ENCODE results near the gene HTR2C. TPM values are rescaled to one million over a fixed set of nuclear protein-coding genes. Genes with fewer than 3 reads are reported as not detected.
"Not testable (repeated sequence)": the region's sequence is repeated elsewhere in the genome, so short reads cannot be mapped to it uniquely, and the experiment has no call there.

HTR2C gene
- total RNA-seq = not detected

DNA sequence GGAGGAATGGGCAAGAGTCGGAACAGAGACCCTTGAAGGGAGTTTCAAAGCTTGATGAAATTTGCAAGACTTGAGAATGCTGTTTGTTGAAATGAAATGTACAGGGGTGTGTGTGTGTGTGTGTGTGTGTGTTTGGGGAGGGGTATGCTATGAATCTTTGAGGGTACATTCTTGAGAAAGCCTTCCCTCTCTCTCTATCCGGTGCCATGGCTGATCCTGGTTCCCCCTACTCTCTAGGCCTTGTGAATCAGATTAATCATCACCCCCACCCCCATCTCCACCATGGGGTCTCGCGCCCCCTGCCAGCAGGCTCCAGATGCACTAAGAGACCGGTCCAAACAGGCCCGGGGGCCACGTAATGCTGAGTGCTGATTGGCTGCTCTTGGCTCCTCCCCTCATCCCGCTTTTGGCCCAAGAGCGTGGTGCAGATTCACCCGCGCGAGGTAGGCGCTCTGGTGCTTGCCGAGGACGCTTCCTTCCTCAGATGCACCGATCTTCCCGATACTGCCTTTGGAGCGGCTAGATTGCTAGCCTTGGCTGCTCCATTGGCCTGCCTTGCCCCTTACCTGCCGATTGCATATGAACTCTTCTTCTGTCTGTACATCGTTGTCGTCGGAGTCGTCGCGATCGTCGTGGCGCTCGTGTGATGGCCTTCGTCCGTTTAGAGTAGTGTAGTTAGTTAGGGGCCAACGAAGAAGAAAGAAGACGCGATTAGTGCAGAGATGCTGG lies at the start of gene HTR2C:
Gene HTR2C, plus strand, starts transcription at position 441 of the 729 bp plus-strand sequence. CDS start 142,851 bp downstream, outside the sequence.
- Mint-ChIP-seq H3K27me3 (peaks cover 11% of the 10 kb centered on the region), H3K27ac (no peak within 1 kb of the TSS), H3K4me3 (peak within 1 kb of the TSS; percentile 17), H3K9me3 (peaks cover 2% of the 10 kb centered on the region), H3K4me1 (no peaks in the 10 kb centered on the region), H3K36me3 (ENCODE audit: low read depth) (peaks cover 2% of the 10 kb centered on the region)
- POLR2A ChIA-PET = no interaction called here
- no peak for DNase-seq
- CTCF ChIA-PET = no interaction called here

DNA sequence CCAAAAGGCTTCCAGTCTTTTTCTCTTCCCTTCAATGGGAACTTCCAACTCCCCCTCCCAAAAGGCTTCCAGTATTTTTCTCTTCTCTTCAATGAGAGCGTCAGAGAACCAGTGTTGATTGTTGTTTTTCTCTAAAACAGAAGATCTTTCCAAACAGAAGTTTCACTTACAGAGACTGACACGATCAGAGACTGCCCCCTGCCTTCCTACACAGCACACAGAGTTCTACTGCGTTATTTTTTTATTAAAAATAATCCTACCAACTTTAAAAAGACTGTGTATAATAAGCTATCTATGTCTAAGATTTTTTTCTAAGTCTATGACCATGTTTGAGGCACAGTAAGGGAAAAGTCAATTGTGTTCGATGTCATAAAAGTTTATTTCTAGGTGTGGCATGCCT lies 3.5 kb upstream of the HTR2C start:
- H3K4me3 Mint-ChIP-seq = no peak overlapping the region
- H3K27me3 Mint-ChIP-seq = peaks cover 11% of the 10 kb centered on the region
- ChIA-PET POLR2A (no interaction called here), CTCF (no interaction called here)
- peaks cover 2% of the 10 kb centered on the region for H3K9me3 Mint-ChIP-seq
- no peak overlapping the region for H3K27ac Mint-ChIP-seq
- no peaks in the 10 kb centered on the region for H3K4me1 Mint-ChIP-seq
- H3K36me3 Mint-ChIP-seq (ENCODE audit: low read depth) = peaks cover 2% of the 10 kb centered on the region
- no peak for DNase-seq

DNA sequence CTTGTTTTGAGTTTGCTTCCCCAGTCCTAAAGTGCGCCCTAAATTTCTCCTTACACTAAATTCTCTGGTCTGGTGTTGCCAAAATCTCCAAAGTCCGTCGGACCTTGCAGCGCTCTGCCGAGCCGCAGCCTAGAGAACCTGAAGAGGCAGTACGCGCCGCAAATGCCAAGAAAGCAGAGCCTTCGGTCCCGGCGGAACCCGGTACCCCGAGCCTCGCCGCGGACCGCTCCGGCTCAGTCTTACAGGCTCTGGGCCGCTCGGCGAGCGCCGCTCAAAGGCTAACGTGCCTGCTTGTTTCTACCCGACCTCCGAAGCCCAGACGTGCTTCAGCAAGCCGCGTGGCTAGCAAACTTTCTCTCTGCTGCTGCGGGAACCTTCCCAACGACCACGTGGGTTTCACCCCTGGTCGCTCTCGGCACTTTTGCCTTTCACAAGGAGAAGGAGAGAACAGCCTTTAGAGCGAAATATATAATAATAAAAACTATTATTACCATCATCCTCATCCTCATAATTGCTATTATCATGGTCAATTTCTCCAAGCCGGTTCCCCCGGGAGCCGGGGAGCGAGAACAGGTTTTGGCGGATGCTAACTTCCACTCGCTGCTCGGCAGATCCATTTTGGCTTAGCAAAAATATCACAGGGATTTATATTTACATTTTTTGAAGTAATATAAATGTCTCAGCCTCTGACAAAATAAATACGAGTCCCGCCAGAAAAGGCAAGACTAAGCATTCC lies 2.2 kb upstream of the HTR2C start:
- peaks cover 2% of the 10 kb centered on the region for H3K36me3 Mint-ChIP-seq (ENCODE audit: low read depth)
- CTCF ChIA-PET = no interaction called here
- peaks cover 2% of the 10 kb centered on the region for H3K9me3 Mint-ChIP-seq
- POLR2A ChIA-PET = no interaction called here
- no peak overlapping the region for H3K27ac Mint-ChIP-seq
- no peaks in the 10 kb centered on the region for H3K4me1 Mint-ChIP-seq
- no peak for DNase-seq
- no peak overlapping the region for H3K4me3 Mint-ChIP-seq
- H3K27me3 Mint-ChIP-seq = peaks cover 11% of the 10 kb centered on the region

DNA sequence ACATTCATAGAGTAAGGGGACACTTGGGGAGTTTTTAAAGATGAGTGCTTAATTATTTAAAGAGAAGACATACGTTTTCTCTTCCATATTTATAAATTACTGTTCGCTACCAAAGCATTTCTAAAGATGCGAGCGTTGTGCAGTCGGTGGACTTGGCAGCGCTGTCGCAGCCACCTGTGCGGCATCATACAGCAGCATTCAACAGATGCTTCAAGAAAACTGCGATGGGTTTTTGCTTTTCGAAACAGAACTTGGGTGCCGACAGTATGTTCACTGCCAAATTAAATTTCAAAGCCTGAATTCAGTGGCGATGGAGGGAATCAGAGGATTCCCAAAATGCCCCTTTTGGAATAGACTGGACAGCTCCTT lies 1.6 kb upstream of the HTR2C start:
- Mint-ChIP-seq H3K9me3 (peaks cover 2% of the 10 kb centered on the region), H3K27me3 (peaks cover 11% of the 10 kb centered on the region), H3K4me3 (no peak overlapping the region), H3K36me3 (ENCODE audit: low read depth) (peaks cover 2% of the 10 kb centered on the region), H3K27ac (no peak overlapping the region), H3K4me1 (no peaks in the 10 kb centered on the region)
- DNase-seq = no peak
- ChIA-PET CTCF (no interaction called here), POLR2A (no interaction called here)

DNA sequence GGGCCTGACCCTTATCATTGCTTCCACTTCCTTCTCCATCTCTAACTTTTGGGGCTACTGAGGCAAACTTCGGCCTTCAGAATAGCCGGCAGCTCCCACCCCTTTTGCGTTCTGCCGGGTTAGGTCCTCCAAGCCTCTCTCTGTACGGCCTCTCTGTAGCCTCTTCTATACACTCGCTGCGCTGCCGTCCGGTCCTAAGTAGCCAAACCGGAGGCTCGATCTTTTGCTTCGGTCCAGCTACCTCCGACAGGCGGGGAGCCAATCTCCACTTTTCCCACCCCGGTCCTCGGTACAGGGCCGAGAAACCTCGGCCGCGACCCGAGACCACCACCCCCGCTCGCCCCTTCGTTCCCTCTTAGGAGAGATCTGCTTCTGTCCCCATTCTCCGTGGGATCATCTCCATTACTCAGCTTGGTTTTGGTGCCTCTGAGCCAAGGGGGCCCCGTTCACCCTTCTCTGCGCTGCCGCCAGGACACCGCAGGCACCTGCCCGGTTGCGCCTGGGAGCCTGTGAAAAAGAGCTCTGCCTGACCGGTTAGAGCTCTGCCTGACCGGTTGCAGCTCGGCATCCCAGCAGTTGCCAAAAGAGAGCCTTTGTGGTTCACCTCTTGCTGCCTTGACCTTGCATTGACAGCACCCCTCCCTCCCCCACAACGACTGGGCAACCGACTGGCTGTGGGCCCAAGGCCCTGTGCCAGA lies 1.0 kb upstream of the HTR2C start:
- Mint-ChIP-seq H3K36me3 (ENCODE audit: low read depth) (peaks cover 2% of the 10 kb centered on the region), H3K9me3 (peaks cover 2% of the 10 kb centered on the region), H3K27me3 (peaks cover 11% of the 10 kb centered on the region), H3K4me1 (no peaks in the 10 kb centered on the region), H3K27ac (no peak overlapping the region), H3K4me3 (no peak overlapping the region)
- no peak for DNase-seq
- ChIA-PET POLR2A (no interaction called here), CTCF (no interaction called here)

DNA sequence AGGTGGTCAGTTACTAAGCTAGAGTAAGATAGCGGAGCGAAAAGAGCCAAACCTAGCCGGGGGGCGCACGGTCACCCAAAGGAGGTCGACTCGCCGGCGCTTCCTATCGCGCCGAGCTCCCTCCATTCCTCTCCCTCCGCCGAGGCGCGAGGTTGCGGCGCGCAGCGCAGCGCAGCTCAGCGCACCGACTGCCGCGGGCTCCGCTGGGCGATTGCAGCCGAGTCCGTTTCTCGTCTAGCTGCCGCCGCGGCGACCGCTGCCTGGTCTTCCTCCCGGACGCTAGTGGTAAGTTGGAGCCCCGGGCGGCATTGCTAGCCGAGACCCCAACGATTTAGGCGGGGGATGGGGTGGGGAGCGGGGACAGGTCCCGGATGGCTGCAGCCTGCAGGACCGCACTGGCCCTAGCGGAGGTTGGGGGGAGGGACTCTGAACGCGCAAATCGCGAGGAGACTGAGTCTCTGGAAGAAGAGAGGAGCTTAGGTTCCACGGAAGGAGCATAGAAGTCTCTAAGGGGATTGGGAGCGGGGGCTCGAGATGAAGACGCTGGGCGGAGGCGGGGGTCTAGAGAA lies 573 bp downstream of the HTR2C start:
- Mint-ChIP-seq H3K27me3 (peaks cover 11% of the 10 kb centered on the region), H3K4me3 (no peak overlapping the region), H3K36me3 (ENCODE audit: low read depth) (peaks cover 2% of the 10 kb centered on the region), H3K4me1 (no peaks in the 10 kb centered on the region), H3K9me3 (peaks cover 2% of the 10 kb centered on the region), H3K27ac (no peak overlapping the region)
- CTCF ChIA-PET = no interaction called here
- no peak for DNase-seq
- POLR2A ChIA-PET = no interaction called here

DNA sequence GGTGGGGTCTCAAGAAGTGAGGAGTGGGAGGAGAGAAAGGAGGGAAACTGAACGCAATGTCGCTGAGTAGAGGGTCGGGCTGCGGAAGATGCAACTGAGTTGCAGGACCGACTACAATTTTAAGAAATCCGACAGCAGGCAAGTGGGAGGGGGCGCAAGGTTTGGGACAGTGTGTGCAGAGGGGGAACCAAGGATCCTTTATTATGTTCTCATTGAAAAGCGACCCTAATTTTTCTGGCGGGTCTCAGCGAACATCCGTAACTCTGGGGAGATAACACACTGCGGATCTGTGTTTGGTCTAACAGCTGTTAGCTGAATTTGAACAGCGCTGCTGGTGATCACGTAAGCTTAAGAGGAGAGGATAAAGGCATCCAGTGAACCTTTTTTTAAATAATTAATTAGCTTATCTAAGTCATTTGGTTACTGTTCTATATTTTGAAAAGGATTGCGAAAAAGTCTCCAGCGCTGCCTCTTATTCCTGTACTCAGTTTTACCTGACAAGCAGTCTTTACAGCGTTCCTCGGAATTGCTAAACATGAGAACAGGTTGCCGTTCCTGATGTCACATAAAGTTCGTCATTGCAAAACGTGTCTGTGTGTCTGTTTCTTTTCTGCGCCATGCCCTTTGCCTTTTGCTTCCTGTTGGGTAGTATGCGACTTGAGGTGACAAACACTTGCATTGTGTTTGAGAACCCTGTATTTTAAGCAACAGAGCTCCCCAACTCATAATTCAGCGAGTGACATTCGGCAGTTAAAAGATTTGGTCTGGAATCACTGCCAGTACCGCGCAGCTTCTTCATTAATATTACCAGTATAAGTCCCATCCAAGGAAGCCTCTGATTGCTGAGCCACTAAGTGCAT lies 1.3 kb downstream of the HTR2C start:
- ChIA-PET POLR2A (no interaction called here), CTCF (no interaction called here)
- no peaks in the 10 kb centered on the region for H3K4me1 Mint-ChIP-seq
- H3K4me3 Mint-ChIP-seq = no peak overlapping the region
- H3K27ac Mint-ChIP-seq = no peak overlapping the region
- DNase-seq = no peak
- H3K36me3 Mint-ChIP-seq (ENCODE audit: low read depth) = peaks cover 2% of the 10 kb centered on the region
- H3K27me3 Mint-ChIP-seq = peaks cover 11% of the 10 kb centered on the region
- H3K9me3 Mint-ChIP-seq = peaks cover 2% of the 10 kb centered on the region

DNA sequence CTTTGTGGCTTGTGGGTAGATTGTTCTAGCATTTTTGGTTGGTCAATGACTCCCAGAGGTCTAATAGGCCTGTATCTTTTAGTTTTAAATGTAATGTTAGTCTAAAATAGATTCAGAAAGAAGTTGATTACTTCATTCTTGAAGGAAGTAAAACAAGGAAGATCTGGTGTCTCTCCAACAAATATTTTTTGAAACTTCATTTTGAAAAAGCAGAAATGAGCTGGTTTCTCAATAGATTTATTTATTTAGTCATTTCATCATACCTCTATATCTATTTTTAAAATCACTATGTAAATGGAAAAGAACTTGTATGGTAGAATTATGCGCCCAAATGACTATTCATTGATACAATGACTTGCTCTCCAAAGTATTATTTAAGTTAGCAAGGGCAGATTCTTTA lies 7.2 kb downstream of the HTR2C start:
- Mint-ChIP-seq H3K9me3 (no peaks in the 10 kb centered on the region), H3K4me3 (no peak overlapping the region), H3K27ac (no peak overlapping the region), H3K36me3 (ENCODE audit: low read depth) (no peaks in the 10 kb centered on the region), H3K4me1 (no peaks in the 10 kb centered on the region), H3K27me3 (no peaks in the 10 kb centered on the region)
- POLR2A ChIA-PET = no interaction called here
- no peak for DNase-seq
- CTCF ChIA-PET = no interaction called here

DNA sequence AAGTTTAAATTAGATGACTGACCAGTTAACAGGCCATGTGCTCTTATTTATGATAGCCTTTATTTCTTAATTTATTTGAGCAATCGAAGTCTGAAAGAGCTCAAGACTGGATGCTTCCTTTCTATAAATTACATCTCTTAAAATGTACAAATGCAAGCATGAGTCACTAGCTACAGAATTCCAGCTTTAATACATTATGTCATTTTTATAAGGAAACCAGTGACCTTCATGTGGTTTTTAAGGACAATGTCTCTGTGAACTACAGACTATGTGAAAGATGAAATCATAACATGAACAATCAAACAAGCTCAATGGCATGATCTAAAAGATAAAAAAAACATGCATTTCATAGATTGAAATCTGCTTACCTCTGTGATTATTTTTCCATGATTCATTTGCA lies 15.4 kb downstream of the HTR2C start:
- Mint-ChIP-seq H3K27ac (no peak overlapping the region), H3K9me3 (no peaks in the 10 kb centered on the region), H3K36me3 (ENCODE audit: low read depth) (no peaks in the 10 kb centered on the region), H3K4me1 (no peaks in the 10 kb centered on the region), H3K27me3 (no peaks in the 10 kb centered on the region), H3K4me3 (no peak overlapping the region)
- CTCF ChIA-PET = no interaction called here
- POLR2A ChIA-PET = no interaction called here
- DNase-seq = no peak

DNA sequence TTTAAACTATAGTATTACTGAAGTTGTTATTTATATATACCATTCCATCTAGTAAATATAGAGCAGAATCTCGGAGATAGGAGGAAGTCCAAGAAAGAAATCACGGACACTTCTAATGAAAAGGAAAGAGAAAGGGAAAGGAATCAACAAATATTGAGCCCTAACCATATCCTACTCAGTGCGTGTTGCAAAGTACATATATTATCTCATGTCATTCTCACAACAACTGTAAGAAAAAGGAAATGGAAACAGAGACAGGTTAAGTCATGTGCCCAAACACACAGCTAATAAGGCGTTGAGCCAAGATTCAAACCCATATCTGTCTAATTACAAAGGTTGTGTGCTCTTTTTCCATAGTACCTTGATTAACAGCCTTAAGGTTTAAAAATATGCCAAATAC lies 16.0 kb downstream of the HTR2C start:
- DNase-seq = no peak
- H3K4me3 Mint-ChIP-seq = no peak overlapping the region
- H3K27me3 Mint-ChIP-seq = no peaks in the 10 kb centered on the region
- H3K9me3 Mint-ChIP-seq = no peaks in the 10 kb centered on the region
- no peak overlapping the region for H3K27ac Mint-ChIP-seq
- CTCF ChIA-PET = no interaction called here
- no peaks in the 10 kb centered on the region for H3K36me3 Mint-ChIP-seq (ENCODE audit: low read depth)
- no peaks in the 10 kb centered on the region for H3K4me1 Mint-ChIP-seq
- POLR2A ChIA-PET = no interaction called here

DNA sequence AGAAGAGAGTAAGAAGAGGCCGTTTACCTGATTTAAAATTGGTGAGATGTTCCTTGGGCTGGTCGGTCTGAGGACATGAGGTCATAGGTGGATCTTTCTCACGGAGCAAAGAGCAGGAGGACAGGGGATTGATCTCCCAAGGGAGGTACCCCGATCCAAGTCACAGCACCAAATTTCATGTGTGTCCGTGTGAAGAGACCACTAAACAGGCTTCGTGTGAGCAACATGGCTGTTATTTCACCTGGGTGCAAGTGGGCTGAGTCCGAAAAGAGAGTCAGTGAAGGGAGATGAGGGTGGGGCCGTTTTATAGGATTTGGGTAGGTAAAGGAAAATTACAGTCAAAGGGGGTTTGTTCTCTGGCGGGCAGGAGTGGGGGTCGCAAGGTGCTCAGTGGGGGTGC lies 22.7 kb downstream of the HTR2C start:
- H3K9me3 Mint-ChIP-seq; CTCF ChIA-PET; H3K4me3 Mint-ChIP-seq; POLR2A ChIA-PET; DNase-seq; H3K27ac Mint-ChIP-seq; H3K4me1 Mint-ChIP-seq; H3K27me3 Mint-ChIP-seq; H3K36me3 Mint-ChIP-seq (ENCODE audit: low read depth): not testable (repeated sequence)

DNA sequence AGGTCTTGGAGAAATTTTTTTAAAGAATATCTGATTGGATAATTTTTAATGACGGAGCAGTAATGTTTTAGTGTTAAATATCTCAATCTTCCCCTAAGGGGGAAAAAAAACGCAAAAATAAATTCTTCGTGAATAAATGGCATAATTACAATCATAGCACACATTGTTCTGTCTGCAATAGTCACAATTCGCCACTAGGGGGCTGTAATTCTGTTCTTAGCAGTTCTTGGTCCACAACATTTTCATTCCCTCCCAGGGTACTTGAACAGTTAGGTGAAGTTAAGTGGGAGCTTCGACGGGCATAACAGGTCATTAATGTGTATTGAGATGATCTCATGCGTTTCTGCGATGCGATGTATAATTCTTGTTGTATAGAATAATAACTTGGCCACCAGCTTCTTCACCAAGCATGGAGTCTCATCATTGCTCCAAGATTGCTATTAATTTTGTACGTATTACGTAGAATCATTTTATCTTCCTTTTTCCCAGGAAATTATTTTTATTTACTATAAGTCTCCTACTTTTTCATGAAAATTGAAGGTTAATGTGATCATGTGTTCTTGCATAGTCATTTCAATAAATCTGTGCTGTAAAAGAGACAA lies 27.2 kb downstream of the HTR2C start:
- Mint-ChIP-seq H3K4me3 (no peak overlapping the region), H3K36me3 (ENCODE audit: low read depth) (no peaks in the 10 kb centered on the region), H3K9me3 (no peaks in the 10 kb centered on the region), H3K27ac (no peak overlapping the region), H3K4me1 (no peaks in the 10 kb centered on the region), H3K27me3 (no peaks in the 10 kb centered on the region)
- POLR2A ChIA-PET = no interaction called here
- CTCF ChIA-PET = no interaction called here
- peak; percentile 15 for DNase-seq

DNA sequence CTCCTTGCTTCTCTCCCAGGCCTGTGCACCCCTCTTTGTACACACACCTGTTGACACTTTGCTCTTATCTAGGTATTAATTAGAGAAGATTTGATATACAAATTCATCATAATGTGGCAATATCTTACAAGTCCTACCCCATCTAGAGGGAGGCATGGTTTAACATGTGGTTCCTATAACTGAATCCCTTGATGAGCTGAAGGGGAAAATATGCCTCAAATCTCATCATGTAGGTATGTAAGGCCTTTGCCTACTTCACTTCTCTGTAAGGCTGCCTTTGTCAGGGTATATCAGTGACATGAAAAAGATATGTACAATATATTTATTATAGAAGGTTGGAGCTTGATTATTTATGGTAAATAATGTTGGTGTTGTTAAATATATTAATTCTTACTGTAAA lies 31.9 kb downstream of the HTR2C start:
- H3K27me3 Mint-ChIP-seq = no peaks in the 10 kb centered on the region
- ChIA-PET POLR2A (no interaction called here), CTCF (no interaction called here)
- H3K4me1 Mint-ChIP-seq = no peaks in the 10 kb centered on the region
- no peak overlapping the region for H3K4me3 Mint-ChIP-seq
- H3K9me3 Mint-ChIP-seq = no peaks in the 10 kb centered on the region
- no peaks in the 10 kb centered on the region for H3K36me3 Mint-ChIP-seq (ENCODE audit: low read depth)
- no peak for DNase-seq
- H3K27ac Mint-ChIP-seq = no peak overlapping the region

Measured in activated CD4-positive, alpha-beta memory T cell treated with anti-CD3 and anti-CD28 coated beads, Interleukin-2, amount 10 ng/mL, durations not matched to agents 7 days and 5 days (primary cell).